K562 (cell line): ENCODE results near the gene NSMCE1. TPM values are rescaled to one million over a fixed set of nuclear protein-coding genes. Genes with fewer than 3 reads are reported as not detected.

ENCODE experiments used
- ARHGAP35 ChIP-seq: fragments of 450-650 bp; IDR thresholded peaks from 2 replicates; pipeline ENCODE4 v1.6.1; 2018; ENCODE audit not compliant: partially characterized antibody
- BRD4 ChIP-seq: fragments of 200-600 bp; sonication (generic); IDR thresholded peaks from 2 replicates; pipeline ENCODE4 v1.6.1; 2017; ENCODE audit warnings: inconsistent platforms
- CREB1 ChIP-seq, 2 experiments: sonication (generic) in 1 of 2; formaldehyde crosslinking in 1 of 2; IDR thresholded peaks; 2 replicates each; pipeline versions ENCODE4 v1.6.1 to v1.8.0; 2012 to 2022; ENCODE audit warnings: inconsistent platforms in 1 of 2, mild to moderate bottlenecking in 1 of 2, missing genetic modification reagents in 1 of 2, moderate library complexity in 1 of 2
- ETV5 ChIP-seq: sonication (generic); formaldehyde crosslinking; IDR thresholded peaks from 2 replicates; pipeline ENCODE4 v1.4.0; 2020; ENCODE audit warnings: low read depth, mild to moderate bottlenecking, missing genetic modification reagents
- GTF2B ChIP-seq: IDR thresholded peaks from 2 replicates; pipeline ENCODE4 v1.6.1; 2011; ENCODE audit not compliant: insufficient read length; ENCODE audit errors: extremely low read depth
- GTF2E2 ChIP-seq: fragments of 200-800 bp; sonication (Bioruptor generic); IDR thresholded peaks from 2 replicates; pipeline ENCODE4 v1.6.1; 2016; ENCODE audit warnings: missing genetic modification characterization, missing compliant biosample characterization
- NR2C2 ChIP-seq, 2 experiments: fragments of 200-800 bp in 1 of 2; sonication (Bioruptor generic) in 1 of 2; sonication (generic) in 1 of 2; formaldehyde crosslinking in 1 of 2; IDR thresholded peaks; 2 replicates each; pipeline versions ENCODE4 v1.6.1 to v1.8.0; 2016 to 2022; ENCODE audit warnings: mild to moderate bottlenecking in 1 of 2, missing compliant biosample characterization in 1 of 2, missing genetic modification characterization in 1 of 2, missing genetic modification reagents in 1 of 2
- SP2 ChIP-seq: IDR thresholded peaks from 2 replicates; pipeline ENCODE4 v1.6.1; 2011; ENCODE audit warnings: mild to moderate bottlenecking, low read depth, low read length, moderate library complexity; ENCODE audit not compliant: poor library complexity, severe bottlenecking; ENCODE audit errors: extremely low read depth
- TBP ChIP-seq: optimal IDR thresholded peaks from 2 replicates; pipeline ENCODE3; 2011; ENCODE audit warnings: low read depth, low read length, improper control_type of control experiment
- ZNF175 ChIP-seq: fragments of 200-800 bp; sonication (Bioruptor generic); IDR thresholded peaks from 2 replicates; pipeline ENCODE4 v1.6.1; 2016; ENCODE audit warnings: low read depth, mild to moderate bottlenecking, missing genetic modification characterization, missing compliant biosample characterization
- polyA plus RNA-seq, 8 experiments: library from polyadenylated mRNA; depleted of rRNA in 4 of 8; stranded (reverse) in 5 of 8; unstranded in 3 of 8; fragments of >200 nt; fragmentation: Nextera tagmentation in 2 of 8; fragmentation: Illumina TruSeq in 1 of 8; extraction: Ambion mirVana in 2 of 8; extraction: Trizol in 1 of 8; gene quantifications; 2 replicates each; pipeline versions ENCODE4 v1.2.1 to v1.2.3, GENCODE V29; 2011 to 2014; ENCODE audit warnings: inconsistent platforms in 1 of 8, missing spikeins in 1 of 8
- total RNA-seq, 7 experiments: library from RNA; depleted of rRNA in 6 of 7; stranded (reverse); fragments of >200 nt in 6 of 7; fragmentation: Illumina TruSeq in 2 of 7; extraction: Trizol in 2 of 7; gene quantifications; 2 replicates each; pipeline versions ENCODE4 v1.2.1 to v1.2.3, GENCODE V29; 2011 to 2021; ENCODE audit warnings: low replicate concordance in 1 of 7
- TF ChIP-seq, protein P1 (sequence below): IDR thresholded peaks from 2 replicates; pipeline ENCODE4 v1.6.1; 2011; ENCODE audit warnings: borderline replicate concordance, low read depth, mild to moderate bottlenecking, moderate library complexity, low read length; ENCODE audit not compliant: insufficient read depth, poor library complexity, severe bottlenecking
- TF ChIP-seq, protein P2 (sequence below): fragments of 450-650 bp; IDR thresholded peaks from 2 replicates; pipeline ENCODE4 v1.6.1; 2016
- TF ChIP-seq, protein P3 (sequence below): sonication (generic); formaldehyde crosslinking; IDR thresholded peaks from 2 replicates; pipeline ENCODE4 v1.8.1; 2022; ENCODE audit warnings: missing genetic modification reagents

Gene NSMCE1
- total and polyA plus RNA-seq, 9 of the 15 experiments (the other 6 are each of a cell fraction or from before 2014, with no cell fraction given) = 52.1 to 163 (median 61.5) TPM

DNA sequence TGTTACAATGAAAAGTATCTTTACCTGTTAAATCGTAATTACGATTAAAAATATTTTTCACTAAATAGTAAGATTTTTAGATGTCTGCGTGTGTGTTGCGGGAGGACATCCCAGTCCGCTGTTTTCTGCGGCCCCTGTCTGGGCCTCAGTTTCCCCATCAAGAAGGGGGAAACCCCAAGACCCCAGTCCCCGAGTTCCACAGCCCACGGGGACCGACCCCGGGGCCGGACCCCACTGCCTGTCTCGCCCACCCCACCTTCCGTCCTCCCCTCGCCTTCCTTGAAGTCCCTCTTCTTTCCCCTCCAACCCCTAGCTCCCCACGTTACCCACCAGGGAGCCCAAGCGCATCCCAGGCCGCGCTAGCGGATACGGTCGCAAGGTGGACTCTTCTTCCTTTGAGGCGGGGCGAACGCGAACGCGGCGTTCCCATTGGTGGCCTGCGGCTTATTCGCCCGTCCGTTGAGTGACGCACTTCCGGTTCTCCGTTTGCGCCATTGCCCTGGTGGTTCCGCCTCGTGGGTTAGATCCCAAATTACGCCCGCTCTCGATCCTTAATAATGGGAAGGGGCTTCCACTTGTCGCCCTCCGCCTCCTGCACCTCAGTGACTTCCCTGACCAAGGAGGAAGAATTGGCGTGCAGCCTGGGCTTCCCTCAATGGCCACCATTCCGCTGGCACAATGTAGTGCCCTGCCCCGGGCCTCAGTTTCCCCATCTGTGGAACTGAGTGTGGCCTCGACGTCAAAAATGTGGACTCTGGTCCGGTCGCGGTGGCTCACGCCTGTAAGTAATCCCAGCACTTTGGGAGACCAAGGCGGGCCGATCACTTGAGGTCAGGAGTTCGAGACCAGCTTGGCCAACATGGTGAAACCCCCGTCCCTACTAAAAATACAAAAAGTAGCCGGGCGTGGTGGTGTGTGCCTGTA lies at the start of gene NSMCE1 (continued):
- TF ChIP-seq, protein P1, sequence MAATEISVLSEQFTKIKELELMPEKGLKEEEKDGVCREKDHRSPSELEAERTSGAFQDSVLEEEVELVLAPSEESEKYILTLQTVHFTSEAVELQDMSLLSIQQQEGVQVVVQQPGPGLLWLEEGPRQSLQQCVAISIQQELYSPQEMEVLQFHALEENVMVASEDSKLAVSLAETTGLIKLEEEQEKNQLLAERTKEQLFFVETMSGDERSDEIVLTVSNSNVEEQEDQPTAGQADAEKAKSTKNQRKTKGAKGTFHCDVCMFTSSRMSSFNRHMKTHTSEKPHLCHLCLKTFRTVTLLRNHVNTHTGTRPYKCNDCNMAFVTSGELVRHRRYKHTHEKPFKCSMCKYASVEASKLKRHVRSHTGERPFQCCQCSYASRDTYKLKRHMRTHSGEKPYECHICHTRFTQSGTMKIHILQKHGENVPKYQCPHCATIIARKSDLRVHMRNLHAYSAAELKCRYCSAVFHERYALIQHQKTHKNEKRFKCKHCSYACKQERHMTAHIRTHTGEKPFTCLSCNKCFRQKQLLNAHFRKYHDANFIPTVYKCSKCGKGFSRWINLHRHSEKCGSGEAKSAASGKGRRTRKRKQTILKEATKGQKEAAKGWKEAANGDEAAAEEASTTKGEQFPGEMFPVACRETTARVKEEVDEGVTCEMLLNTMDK = peak; percentile 9
- TF ChIP-seq, protein P2, sequence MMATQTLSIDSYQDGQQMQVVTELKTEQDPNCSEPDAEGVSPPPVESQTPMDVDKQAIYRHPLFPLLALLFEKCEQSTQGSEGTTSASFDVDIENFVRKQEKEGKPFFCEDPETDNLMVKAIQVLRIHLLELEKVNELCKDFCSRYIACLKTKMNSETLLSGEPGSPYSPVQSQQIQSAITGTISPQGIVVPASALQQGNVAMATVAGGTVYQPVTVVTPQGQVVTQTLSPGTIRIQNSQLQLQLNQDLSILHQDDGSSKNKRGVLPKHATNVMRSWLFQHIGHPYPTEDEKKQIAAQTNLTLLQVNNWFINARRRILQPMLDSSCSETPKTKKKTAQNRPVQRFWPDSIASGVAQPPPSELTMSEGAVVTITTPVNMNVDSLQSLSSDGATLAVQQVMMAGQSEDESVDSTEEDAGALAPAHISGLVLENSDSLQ = peak; percentile 99
- TF ChIP-seq CREB1 (IDR thresholded peaks at IDR 0.05) (peak; percentile 87), CREB1 (CRISPR knock-in tag; IDR thresholded peaks at IDR 0.05) (peak; percentile 93), GTF2E2 (peak; percentile 57; the same call in 1 of the 2 replicates), ARHGAP35 (no peak), NR2C2 (CRISPR knock-in tag; IDR thresholded peaks at IDR 0.05) (0 out of 2 replicates have a peak, but pooled peaks have one; percentile 37), NR2C2 (tag; IDR thresholded peaks at IDR 0.05) (peak; percentile 50; the same call in 1 of the 2 replicates), SP2 (peak; percentile 70), ETV5 (no peak), TBP (peak; percentile 88), BRD4 (peak; percentile 89; the same call in 1 of the 2 replicates), GTF2B (peak; percentile 52), ZNF175 (CRISPR knock-in tag) (0 out of 2 replicates have a peak, but pooled peaks have one; percentile 41)
- TF ChIP-seq, protein P3, sequence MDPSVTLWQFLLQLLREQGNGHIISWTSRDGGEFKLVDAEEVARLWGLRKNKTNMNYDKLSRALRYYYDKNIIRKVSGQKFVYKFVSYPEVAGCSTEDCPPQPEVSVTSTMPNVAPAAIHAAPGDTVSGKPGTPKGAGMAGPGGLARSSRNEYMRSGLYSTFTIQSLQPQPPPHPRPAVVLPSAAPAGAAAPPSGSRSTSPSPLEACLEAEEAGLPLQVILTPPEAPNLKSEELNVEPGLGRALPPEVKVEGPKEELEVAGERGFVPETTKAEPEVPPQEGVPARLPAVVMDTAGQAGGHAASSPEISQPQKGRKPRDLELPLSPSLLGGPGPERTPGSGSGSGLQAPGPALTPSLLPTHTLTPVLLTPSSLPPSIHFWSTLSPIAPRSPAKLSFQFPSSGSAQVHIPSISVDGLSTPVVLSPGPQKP (CRISPR knock-in tag) = no peak
